ENCODE data around the gene KLHDC7B. TPM values are rescaled to one million over a fixed set of nuclear protein-coding genes. Genes with fewer than 3 reads are reported as not detected.
A peak's percentile ranks its signal among the peaks of the same experiment; 100 is the strongest.

KLHDC7B gene
- total RNA-seq, 1 donor from 2014 or later: 0.77 TPM

DNA sequence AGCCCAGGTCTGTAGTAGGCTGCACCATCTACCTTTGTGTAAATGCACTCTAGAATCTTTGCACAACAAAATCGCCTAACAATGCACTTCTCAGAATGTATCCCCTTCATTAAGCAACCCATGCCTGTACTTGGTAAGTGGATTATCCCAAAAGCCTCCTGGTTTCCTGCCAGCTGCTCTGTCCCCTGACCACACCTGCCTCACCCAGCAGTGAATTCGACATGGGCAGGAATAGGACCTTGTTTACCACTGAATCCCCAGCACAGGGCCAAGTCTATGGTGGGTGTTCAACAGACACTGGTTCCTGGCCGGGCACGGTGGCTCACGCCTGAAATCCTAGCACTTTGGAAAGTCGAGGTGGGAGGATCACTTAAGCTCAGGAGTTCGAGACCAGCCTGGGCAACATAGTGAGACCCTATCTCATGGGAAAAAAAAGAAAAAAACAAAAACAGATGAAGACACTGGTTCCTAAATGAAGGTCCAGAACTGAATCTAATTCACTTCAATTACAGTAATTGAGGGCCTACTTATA is 22.1 kb downstream of the KLHDC7B start:
- TF ChIP-seq, protein P1, sequence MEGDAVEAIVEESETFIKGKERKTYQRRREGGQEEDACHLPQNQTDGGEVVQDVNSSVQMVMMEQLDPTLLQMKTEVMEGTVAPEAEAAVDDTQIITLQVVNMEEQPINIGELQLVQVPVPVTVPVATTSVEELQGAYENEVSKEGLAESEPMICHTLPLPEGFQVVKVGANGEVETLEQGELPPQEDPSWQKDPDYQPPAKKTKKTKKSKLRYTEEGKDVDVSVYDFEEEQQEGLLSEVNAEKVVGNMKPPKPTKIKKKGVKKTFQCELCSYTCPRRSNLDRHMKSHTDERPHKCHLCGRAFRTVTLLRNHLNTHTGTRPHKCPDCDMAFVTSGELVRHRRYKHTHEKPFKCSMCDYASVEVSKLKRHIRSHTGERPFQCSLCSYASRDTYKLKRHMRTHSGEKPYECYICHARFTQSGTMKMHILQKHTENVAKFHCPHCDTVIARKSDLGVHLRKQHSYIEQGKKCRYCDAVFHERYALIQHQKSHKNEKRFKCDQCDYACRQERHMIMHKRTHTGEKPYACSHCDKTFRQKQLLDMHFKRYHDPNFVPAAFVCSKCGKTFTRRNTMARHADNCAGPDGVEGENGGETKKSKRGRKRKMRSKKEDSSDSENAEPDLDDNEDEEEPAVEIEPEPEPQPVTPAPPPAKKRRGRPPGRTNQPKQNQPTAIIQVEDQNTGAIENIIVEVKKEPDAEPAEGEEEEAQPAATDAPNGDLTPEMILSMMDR (IDR thresholded peaks at IDR 0.05): no peak
- DNase-seq (no peak), ATAC-seq (no peak)
- intact Hi-C loops (cut with DNase I): no loop called here
- Histone ChIP-seq H3K9me3 (no peaks in the 10 kb centered on the region), H3K27me3 (ENCODE audit: low read depth) (no peaks in the 10 kb centered on the region), H3K27ac (no peak overlapping the region), H3K4me3 (no peak overlapping the region), H3K4me1 (peaks cover 8% of the 10 kb centered on the region), H3K36me3 (peaks cover 5% of the 10 kb centered on the region)

DNA sequence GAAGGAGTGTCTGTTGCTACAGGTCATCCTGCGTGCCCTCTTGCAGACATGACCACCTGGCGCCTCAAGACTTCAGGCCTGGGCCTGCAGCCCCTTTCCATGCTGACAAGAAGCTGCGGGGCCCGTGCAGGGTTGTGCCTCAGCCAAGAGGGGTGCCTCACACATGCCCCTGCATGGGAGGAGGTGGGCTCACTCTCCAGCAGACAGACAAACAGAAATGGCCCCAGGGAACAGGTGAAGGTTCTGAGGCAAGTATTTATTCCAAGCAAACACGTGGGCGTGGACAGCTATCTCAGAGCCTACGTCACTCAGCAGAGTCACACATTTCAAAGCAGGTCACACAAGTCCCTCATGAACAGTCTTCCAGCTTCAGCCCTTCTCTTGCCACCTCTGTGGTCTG is 22.9 kb downstream of the KLHDC7B start:
- Histone ChIP-seq H3K9me3 (no peaks in the 10 kb centered on the region), H3K27me3 (ENCODE audit: low read depth) (no peaks in the 10 kb centered on the region), H3K36me3 (peaks cover 5% of the 10 kb centered on the region), H3K4me1 (peaks cover 3% of the 10 kb centered on the region), H3K27ac (no peak overlapping the region), H3K4me3 (no peak overlapping the region)
- intact Hi-C loops (cut with DNase I): no loop called here
- TF ChIP-seq, protein P1 (IDR thresholded peaks at IDR 0.05): no peak
- DNase-seq (no peak), ATAC-seq (no peak)

GRCh38 chr22:50569041-50569459 is 23.4 kb downstream of the KLHDC7B start:
- no peak overlapping the region for H3K27ac ChIP-seq
- TF ChIP-seq, protein P1 (IDR thresholded peaks at IDR 0.05): no peak
- H3K4me3 ChIP-seq: no peak overlapping the region
- DNase-seq: peak; percentile 32
- H3K27me3 ChIP-seq (ENCODE audit: low read depth): no peaks in the 10 kb centered on the region
- no peaks in the 10 kb centered on the region for H3K4me1 ChIP-seq
- H3K9me3 ChIP-seq: no peaks in the 10 kb centered on the region
- intact Hi-C loops (cut with DNase I): no loop called here
- ATAC-seq: no peak
- peaks cover 5% of the 10 kb centered on the region for H3K36me3 ChIP-seq

DNA sequence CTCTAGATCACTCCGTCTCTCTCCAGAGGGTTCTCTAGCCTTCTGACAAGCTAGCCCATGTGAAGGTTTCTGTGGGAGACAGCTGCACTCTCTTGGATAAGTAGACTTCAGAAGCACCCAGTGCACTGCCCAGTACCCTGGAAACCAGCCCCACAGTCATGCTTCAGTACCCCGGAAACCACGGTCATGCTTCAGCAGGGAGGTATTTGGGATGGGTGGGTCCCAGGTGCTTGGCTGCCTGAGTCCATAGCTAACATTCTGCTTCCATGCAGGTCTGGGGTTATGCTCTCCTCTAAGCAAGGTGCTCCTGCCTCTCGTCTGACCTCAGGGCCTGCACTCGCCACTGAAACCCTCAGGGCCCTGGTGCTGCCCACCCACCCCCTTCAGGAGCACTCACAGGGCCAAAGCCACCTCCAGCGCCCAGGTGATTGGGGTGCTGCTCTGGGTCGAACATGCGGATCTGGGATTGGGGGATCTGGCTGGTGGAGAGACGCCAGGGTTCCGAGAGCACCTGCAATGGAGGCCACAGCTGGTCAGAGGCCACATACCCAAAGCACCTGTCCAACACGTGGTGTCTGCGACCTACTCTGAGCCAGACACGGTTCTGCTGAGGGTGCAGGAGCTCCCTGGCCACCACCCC is 24.3 kb downstream of the KLHDC7B start:
- H3K4me3 ChIP-seq: no peak overlapping the region
- H3K27ac ChIP-seq: no peak overlapping the region
- H3K36me3 ChIP-seq: peaks cover 5% of the 10 kb centered on the region
- DNase-seq (no peak), ATAC-seq (no peak)
- intact Hi-C loops (cut with DNase I): no loop called here
- H3K27me3 ChIP-seq (ENCODE audit: low read depth): no peaks in the 10 kb centered on the region
- H3K4me1 ChIP-seq: no peaks in the 10 kb centered on the region
- H3K9me3 ChIP-seq: no peaks in the 10 kb centered on the region
- TF ChIP-seq, protein P1 (IDR thresholded peaks at IDR 0.05): no peak

GRCh38 chr22:50570861-50571260 is 25.2 kb downstream of the KLHDC7B start:
- H3K36me3 ChIP-seq: peaks cover 5% of the 10 kb centered on the region
- no peak for ATAC-seq
- H3K27ac ChIP-seq: no peak overlapping the region
- no peak for DNase-seq
- TF ChIP-seq, protein P1 (IDR thresholded peaks at IDR 0.05): no peak
- H3K4me1 ChIP-seq: no peaks in the 10 kb centered on the region
- intact Hi-C loops (cut with DNase I): no loop called here
- no peak overlapping the region for H3K4me3 ChIP-seq
- no peaks in the 10 kb centered on the region for H3K27me3 ChIP-seq (ENCODE audit: low read depth)
- H3K9me3 ChIP-seq: no peaks in the 10 kb centered on the region

Measured in lower lobe of right lung (tissue), 2 donors.